ENCODE results near the gene HTR1D.

HTR1D gene

DNA sequence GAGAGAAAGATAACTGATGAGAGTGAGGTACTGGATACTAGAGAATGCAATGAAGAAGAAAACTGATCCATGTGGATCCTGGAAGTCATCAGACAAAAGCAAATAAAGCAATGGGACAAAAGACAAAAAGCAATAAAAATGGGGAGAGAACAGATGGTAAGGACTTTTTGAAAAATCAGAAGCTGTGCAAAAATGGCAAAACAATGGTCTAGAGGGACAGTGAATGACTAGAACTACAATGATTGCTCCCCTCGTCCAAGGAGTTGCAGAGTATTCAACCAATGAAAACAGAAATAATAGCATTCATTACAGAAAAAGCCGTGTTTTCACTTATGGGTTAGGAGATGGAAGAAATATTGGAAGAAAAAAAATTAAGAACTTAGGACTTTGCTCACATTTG lies 67.2 kb downstream of the HTR1D start:
- DNase-seq (ENCODE audit: low read depth), result no peak
- TF ChIP-seq, protein P1, sequence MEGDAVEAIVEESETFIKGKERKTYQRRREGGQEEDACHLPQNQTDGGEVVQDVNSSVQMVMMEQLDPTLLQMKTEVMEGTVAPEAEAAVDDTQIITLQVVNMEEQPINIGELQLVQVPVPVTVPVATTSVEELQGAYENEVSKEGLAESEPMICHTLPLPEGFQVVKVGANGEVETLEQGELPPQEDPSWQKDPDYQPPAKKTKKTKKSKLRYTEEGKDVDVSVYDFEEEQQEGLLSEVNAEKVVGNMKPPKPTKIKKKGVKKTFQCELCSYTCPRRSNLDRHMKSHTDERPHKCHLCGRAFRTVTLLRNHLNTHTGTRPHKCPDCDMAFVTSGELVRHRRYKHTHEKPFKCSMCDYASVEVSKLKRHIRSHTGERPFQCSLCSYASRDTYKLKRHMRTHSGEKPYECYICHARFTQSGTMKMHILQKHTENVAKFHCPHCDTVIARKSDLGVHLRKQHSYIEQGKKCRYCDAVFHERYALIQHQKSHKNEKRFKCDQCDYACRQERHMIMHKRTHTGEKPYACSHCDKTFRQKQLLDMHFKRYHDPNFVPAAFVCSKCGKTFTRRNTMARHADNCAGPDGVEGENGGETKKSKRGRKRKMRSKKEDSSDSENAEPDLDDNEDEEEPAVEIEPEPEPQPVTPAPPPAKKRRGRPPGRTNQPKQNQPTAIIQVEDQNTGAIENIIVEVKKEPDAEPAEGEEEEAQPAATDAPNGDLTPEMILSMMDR (conservative IDR thresholded peaks at IDR 0.05; ENCODE audit: low read length), result no peak

GRCh38 chr1:23149114-23149513 lies 68.2 kb downstream of the HTR1D start:
- TF ChIP-seq, protein P1 (conservative IDR thresholded peaks at IDR 0.05; ENCODE audit: low read length), result no peak
- no peak for DNase-seq (ENCODE audit: low read depth)
- H3K4me3 ChIP-seq (ENCODE audit: low read length), result no peak overlapping the region

More for the DNA sequence above, 67.2 kb downstream of the HTR1D start:
- no peak overlapping the region for H3K4me3 ChIP-seq (ENCODE audit: low read length)

DNA sequence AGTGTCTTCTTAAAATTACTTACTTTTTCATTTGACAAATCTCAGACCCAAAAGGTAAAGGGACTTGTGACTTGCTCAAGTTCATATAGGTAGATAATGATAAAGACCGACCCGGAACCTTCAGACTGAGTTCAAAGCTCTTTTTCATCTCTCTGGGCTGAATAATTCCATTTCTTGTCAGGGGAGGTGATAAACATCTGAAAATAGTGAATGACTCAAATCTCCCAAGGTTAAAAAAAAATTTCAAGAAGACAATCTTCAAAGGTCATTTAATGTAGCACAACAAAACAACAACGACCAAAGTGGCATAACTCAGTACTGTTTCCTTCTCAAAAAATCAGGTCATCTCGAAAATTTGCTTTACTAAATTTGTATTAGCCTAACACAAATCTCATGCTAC lies 69.2 kb downstream of the HTR1D start:
- TF ChIP-seq, protein P1 (conservative IDR thresholded peaks at IDR 0.05; ENCODE audit: low read length), result no peak
- DNase-seq (ENCODE audit: low read depth), result no peak
- H3K4me3 ChIP-seq (ENCODE audit: low read length), result no peak overlapping the region

All from AG10803 (cell line).